WTC11 (cell line): ENCODE results near the gene GRID2. TPM values are rescaled to one million over a fixed set of nuclear protein-coding genes. Genes with fewer than 3 reads are reported as not detected.

Experiments used
- ATAC-seq: fragments of 200-7000 bp; cut with Tn5 transposase; 2 replicates; pipeline ENCODE4 v1.10.0; 2021; ENCODE audit warnings: mild to moderate bottlenecking, moderate library complexity
- CTCF ChIA-PET: fragments of 300-600 bp; sonication (Branson Sonifier 250); formaldehyde crosslinking; loops from one replicate; lab custom pipeline; 2021; ENCODE audit warnings: antibody characterized with exemption; lab: Charles Lee
- POLR2A ChIA-PET: fragments of 350-600 bp; sonication (Branson Sonifier 250); formaldehyde crosslinking; loops from one replicate; lab custom pipeline; 2021; ENCODE audit warnings: antibody characterized with exemption; lab: Charles Lee
- DNase-seq: peaks from one replicate; pipeline ENCODE4 v3.0.0; 2021; ENCODE audit warnings: low spot score
- H3K27ac Mint-ChIP-seq: 2 replicates; pipeline ENCODE4 v1.8.0; 2021; ENCODE audit warnings: mixed read lengths
- H3K27me3 Mint-ChIP-seq: 2 replicates; pipeline ENCODE4 v1.8.0; 2021; ENCODE audit warnings: low read depth, mild to moderate bottlenecking, moderate library complexity, mixed read lengths
- H3K36me3 Mint-ChIP-seq: 2 replicates; pipeline ENCODE4 v1.8.0; 2021; ENCODE audit warnings: mixed read lengths
- H3K4me1 Mint-ChIP-seq: 2 replicates; pipeline ENCODE4 v1.8.0; 2022; ENCODE audit warnings: mixed read lengths
- H3K4me3 Mint-ChIP-seq: 2 replicates; pipeline ENCODE4 v1.8.0; 2021; ENCODE audit warnings: mild to moderate bottlenecking, moderate library complexity, mixed read lengths
- H3K9me3 Mint-ChIP-seq: 2 replicates; pipeline ENCODE4 v1.8.0; 2021; ENCODE audit warnings: mixed read lengths
- ESRRA ChIP-seq: sonication (generic); formaldehyde crosslinking; IDR thresholded peaks from 2 replicates; pipeline ENCODE4 v1.8.1; 2022; ENCODE audit warnings: mild to moderate bottlenecking, missing genetic modification reagents, borderline replicate concordance
- HMGA2 ChIP-seq: fragments of 250-450 bp; sonication (Bioruptor Pico); IDR thresholded peaks from 2 replicates; pipeline ENCODE4 v1.4.0; 2021; ENCODE audit warnings: mild to moderate bottlenecking, moderate library complexity
- JUN ChIP-seq: sonication (generic); formaldehyde crosslinking; IDR thresholded peaks from 2 replicates; pipeline ENCODE4 v1.8.0; 2023; ENCODE audit warnings: mild to moderate bottlenecking, missing genetic modification reagents
- NFATC4 ChIP-seq: fragments of 250-450 bp; sonication (Bioruptor Pico); IDR thresholded peaks from 2 replicates; pipeline ENCODE4 v1.9.0; 2021; ENCODE audit warnings: mild to moderate bottlenecking
- OVOL2 ChIP-seq: fragments of 250-450 bp; sonication (Bioruptor Pico); IDR thresholded peaks from 2 replicates; pipeline ENCODE4 v1.9.0; 2021; ENCODE audit warnings: mild to moderate bottlenecking, borderline replicate concordance
- TEAD1 ChIP-seq: sonication (generic); formaldehyde crosslinking; IDR thresholded peaks from 2 replicates; pipeline ENCODE4 v1.8.0; 2022; ENCODE audit warnings: mild to moderate bottlenecking, missing genetic modification reagents
- ZBTB21 ChIP-seq: sonication (generic); formaldehyde crosslinking; IDR thresholded peaks from 2 replicates; pipeline ENCODE4 v1.8.1; 2023; ENCODE audit warnings: mild to moderate bottlenecking, missing genetic modification reagents, borderline replicate concordance
- ZNF138 ChIP-seq: sonication (generic); formaldehyde crosslinking; conservative IDR thresholded peaks from 2 replicates; pipeline ENCODE4 v1.8.1; 2022; ENCODE audit warnings: mild to moderate bottlenecking, moderate library complexity, missing genetic modification reagents
- ZNF219 ChIP-seq: sonication (generic); formaldehyde crosslinking; IDR thresholded peaks from 2 replicates; pipeline ENCODE4 v1.8.0; 2023; ENCODE audit warnings: missing genetic modification reagents, mild to moderate bottlenecking, borderline replicate concordance
- ZNF396 ChIP-seq: fragments of 250-450 bp; sonication (Bioruptor Pico); IDR thresholded peaks from 2 replicates; pipeline ENCODE4 v1.8.0; 2021; ENCODE audit warnings: mild to moderate bottlenecking, moderate library complexity, borderline replicate concordance
- ZNF423 ChIP-seq: fragments of 250-450 bp; sonication (Bioruptor Pico); IDR thresholded peaks from 2 replicates; pipeline ENCODE4 v2.1.2; 2022; ENCODE audit warnings: mild to moderate bottlenecking, moderate library complexity
- total RNA-seq: library from RNA; stranded (reverse); gene quantifications from 3 replicates; pipeline ENCODE4 v1.2.3, GENCODE V29; 2021
- TF ChIP-seq, protein P1 (sequence below): sonication (generic); formaldehyde crosslinking; IDR thresholded peaks from 2 replicates; pipeline ENCODE4 v1.8.0; 2022; ENCODE audit warnings: mild to moderate bottlenecking, missing genetic modification reagents
- TF ChIP-seq, protein P2 (sequence below): fragments of 250-450 bp; sonication (Bioruptor Pico); IDR thresholded peaks from 2 replicates; pipeline ENCODE4 v1.9.0; 2021; ENCODE audit warnings: mild to moderate bottlenecking
- TF ChIP-seq, protein P3 (sequence below): sonication (generic); formaldehyde crosslinking; IDR thresholded peaks from 2 replicates; pipeline ENCODE4 v1.8.1; 2023; ENCODE audit warnings: mild to moderate bottlenecking, missing genetic modification reagents, moderate library complexity
- TF ChIP-seq, protein P4 (sequence below): sonication (generic); formaldehyde crosslinking; IDR thresholded peaks from 2 replicates; pipeline ENCODE4 v1.8.0; 2023; ENCODE audit warnings: mild to moderate bottlenecking, missing genetic modification reagents
- TF ChIP-seq, protein P5 (sequence below): sonication (generic); formaldehyde crosslinking; IDR thresholded peaks from 2 replicates; pipeline ENCODE4 v1.8.1; 2023; ENCODE audit warnings: mild to moderate bottlenecking, moderate library complexity, missing genetic modification reagents
- TF ChIP-seq, protein P6 (sequence below): sonication (generic); formaldehyde crosslinking; IDR thresholded peaks from 2 replicates; pipeline ENCODE4 v1.8.0; 2022; ENCODE audit warnings: missing genetic modification reagents
- TF ChIP-seq, protein P7 (sequence below): fragments of 250-450 bp; sonication (Bioruptor Pico); IDR thresholded peaks from 2 replicates; pipeline ENCODE4 v2.1.2; 2022; ENCODE audit warnings: mild to moderate bottlenecking, moderate library complexity
- TF ChIP-seq, protein P8 (sequence below): sonication (generic); formaldehyde crosslinking; IDR thresholded peaks from 2 replicates; pipeline ENCODE4 v1.8.0; 2022; ENCODE audit warnings: mild to moderate bottlenecking, missing genetic modification reagents

GRID2 gene
- total RNA-seq, 1 experiment from 2014 or later = 26.8 TPM

DNA sequence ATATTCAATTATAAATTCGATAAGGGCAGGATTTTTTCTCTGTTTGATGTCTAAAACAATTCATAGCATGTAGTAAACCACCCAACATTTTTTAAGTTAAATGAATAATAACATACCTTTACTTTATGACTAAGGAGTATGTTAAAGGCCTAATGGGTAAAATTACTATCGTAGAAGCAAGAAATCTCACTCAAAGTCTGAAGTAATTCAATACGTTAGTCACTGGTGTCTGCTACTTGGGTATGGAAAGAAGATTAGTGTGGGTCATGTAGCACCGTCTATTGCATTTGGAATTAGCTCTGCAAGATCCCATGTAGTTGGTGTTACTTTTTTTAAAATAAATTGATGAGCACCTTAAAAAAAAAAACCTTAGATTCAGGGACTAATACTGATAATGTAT, 374.5 kb downstream of the GRID2 start:
- Mint-ChIP-seq H3K27ac (no peak overlapping the region), H3K4me3 (no peak overlapping the region), H3K9me3 (peaks cover 7% of the 10 kb centered on the region; the same call in 1 of the 2 replicates), H3K27me3 (no peaks in the 10 kb centered on the region)
- ChIA-PET POLR2A (no interaction called here), CTCF (no interaction called here)
- no peak for TF ChIP-seq TEAD1 (CRISPR knock-in tag)
- TF ChIP-seq, all 79 proteins: peak for 0
- Mint-ChIP-seq H3K36me3 (peaks cover 4% of the 10 kb centered on the region; the same call in 1 of the 2 replicates), H3K4me1 (peaks cover 8% of the 10 kb centered on the region)
- DNase-seq (no peak), ATAC-seq (no peak)

DNA sequence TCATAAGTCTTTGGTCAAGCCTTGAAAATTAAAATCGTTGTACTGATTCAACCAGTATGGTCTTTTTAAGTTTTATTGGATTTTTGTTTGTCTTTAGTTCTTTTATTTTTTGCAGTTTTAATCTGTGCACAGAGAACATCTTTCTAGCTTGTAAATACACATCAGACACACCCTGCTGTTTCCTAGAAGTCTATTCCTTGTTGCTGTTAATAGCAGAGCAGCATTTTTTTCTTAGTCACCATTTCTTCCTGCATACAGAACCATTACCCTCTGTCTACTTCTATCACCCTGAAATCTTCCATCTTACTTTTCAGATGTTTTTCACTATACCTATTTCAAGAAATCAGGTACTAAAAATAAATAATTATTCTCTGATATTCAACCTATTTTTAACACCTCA, 375.4 kb downstream of the GRID2 start:
- ChIA-PET POLR2A (no interaction called here), CTCF (no interaction called here)
- no peak for TF ChIP-seq OVOL2 (CRISPR knock-in tag)
- TF ChIP-seq ZNF423 (CRISPR knock-in tag) = no peak
- no peak for TF ChIP-seq ESRRA (CRISPR knock-in tag)
- TF ChIP-seq NFATC4 (CRISPR knock-in tag) = no peak
- no peak for TF ChIP-seq ZNF138 (CRISPR knock-in tag)
- TF ChIP-seq, protein P1, sequence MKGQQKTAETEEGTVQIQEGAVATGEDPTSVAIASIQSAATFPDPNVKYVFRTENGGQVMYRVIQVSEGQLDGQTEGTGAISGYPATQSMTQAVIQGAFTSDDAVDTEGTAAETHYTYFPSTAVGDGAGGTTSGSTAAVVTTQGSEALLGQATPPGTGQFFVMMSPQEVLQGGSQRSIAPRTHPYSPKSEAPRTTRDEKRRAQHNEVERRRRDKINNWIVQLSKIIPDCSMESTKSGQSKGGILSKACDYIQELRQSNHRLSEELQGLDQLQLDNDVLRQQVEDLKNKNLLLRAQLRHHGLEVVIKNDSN (CRISPR knock-in tag) = no peak
- TF ChIP-seq, protein P2, sequence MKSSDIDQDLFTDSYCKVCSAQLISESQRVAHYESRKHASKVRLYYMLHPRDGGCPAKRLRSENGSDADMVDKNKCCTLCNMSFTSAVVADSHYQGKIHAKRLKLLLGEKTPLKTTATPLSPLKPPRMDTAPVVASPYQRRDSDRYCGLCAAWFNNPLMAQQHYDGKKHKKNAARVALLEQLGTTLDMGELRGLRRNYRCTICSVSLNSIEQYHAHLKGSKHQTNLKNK (CRISPR knock-in tag) = no peak
- TF ChIP-seq, protein P3, sequence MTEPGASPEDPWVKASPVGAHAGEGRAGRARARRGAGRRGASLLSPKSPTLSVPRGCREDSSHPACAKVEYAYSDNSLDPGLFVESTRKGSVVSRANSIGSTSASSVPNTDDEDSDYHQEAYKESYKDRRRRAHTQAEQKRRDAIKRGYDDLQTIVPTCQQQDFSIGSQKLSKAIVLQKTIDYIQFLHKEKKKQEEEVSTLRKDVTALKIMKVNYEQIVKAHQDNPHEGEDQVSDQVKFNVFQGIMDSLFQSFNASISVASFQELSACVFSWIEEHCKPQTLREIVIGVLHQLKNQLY = no peak
- TF ChIP-seq, protein P4, sequence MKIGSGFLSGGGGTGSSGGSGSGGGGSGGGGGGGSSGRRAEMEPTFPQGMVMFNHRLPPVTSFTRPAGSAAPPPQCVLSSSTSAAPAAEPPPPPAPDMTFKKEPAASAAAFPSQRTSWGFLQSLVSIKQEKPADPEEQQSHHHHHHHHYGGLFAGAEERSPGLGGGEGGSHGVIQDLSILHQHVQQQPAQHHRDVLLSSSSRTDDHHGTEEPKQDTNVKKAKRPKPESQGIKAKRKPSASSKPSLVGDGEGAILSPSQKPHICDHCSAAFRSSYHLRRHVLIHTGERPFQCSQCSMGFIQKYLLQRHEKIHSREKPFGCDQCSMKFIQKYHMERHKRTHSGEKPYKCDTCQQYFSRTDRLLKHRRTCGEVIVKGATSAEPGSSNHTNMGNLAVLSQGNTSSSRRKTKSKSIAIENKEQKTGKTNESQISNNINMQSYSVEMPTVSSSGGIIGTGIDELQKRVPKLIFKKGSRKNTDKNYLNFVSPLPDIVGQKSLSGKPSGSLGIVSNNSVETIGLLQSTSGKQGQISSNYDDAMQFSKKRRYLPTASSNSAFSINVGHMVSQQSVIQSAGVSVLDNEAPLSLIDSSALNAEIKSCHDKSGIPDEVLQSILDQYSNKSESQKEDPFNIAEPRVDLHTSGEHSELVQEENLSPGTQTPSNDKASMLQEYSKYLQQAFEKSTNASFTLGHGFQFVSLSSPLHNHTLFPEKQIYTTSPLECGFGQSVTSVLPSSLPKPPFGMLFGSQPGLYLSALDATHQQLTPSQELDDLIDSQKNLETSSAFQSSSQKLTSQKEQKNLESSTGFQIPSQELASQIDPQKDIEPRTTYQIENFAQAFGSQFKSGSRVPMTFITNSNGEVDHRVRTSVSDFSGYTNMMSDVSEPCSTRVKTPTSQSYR = no peak
- no peak for TF ChIP-seq ZBTB21 (CRISPR knock-in tag)
- Mint-ChIP-seq H3K36me3 (peaks cover 4% of the 10 kb centered on the region; the same call in 1 of the 2 replicates), H3K27me3 (no peaks in the 10 kb centered on the region), H3K4me1 (peaks cover 8% of the 10 kb centered on the region), H3K9me3 (peaks cover 7% of the 10 kb centered on the region; the same call in 1 of the 2 replicates), H3K4me3 (no peak overlapping the region), H3K27ac (no peak overlapping the region)
- no peak for ATAC-seq
- DNase-seq = no peak

DNA sequence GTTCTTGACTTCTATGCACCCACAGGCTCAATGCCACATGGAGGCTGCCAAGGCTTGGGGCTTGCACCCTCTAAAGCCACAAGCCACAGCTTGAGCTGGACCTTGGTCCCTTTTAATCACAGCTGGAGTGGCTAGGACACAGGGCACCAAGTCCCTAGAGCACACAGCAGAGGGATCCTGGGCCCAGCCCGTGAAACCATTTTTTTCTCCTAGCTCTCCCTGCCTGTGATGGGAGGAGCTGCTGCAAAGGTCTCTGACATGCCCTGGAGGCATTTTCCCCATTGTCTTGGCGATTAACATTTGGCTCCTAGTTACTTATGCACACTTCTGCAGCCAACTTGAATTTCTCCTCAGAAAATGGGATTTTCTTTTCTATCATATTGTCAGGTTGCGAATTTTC, 410.9 kb downstream of the GRID2 start:
- ChIA-PET CTCF (no interaction called here), POLR2A (no interaction called here)
- Mint-ChIP-seq H3K36me3 (peaks cover 22% of the 10 kb centered on the region), H3K9me3 (peaks cover 17% of the 10 kb centered on the region), H3K4me3 (no peak overlapping the region), H3K4me1 (peaks cover 22% of the 10 kb centered on the region), H3K27me3 (no peaks in the 10 kb centered on the region; the same call in 1 of the 2 replicates), H3K27ac (no peak overlapping the region)
- ATAC-seq (peak; percentile 62), DNase-seq (no peak)
- TF ChIP-seq, protein P5, sequence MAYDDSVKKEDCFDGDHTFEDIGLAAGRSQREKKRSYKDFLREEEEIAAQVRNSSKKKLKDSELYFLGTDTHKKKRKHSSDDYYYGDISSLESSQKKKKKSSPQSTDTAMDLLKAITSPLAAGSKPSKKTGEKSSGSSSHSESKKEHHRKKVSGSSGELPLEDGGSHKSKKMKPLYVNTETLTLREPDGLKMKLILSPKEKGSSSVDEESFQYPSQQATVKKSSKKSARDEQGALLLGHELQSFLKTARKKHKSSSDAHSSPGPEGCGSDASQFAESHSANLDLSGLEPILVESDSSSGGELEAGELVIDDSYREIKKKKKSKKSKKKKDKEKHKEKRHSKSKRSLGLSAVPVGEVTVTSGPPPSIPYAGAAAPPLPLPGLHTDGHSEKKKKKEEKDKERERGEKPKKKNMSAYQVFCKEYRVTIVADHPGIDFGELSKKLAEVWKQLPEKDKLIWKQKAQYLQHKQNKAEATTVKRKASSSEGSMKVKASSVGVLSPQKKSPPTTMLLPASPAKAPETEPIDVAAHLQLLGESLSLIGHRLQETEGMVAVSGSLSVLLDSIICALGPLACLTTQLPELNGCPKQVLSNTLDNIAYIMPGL (CRISPR knock-in tag) = no peak
- TF ChIP-seq ZNF219 (CRISPR knock-in tag) (no peak), HMGA2 (no peak), JUN (CRISPR knock-in tag) (no peak), ZNF396 (CRISPR knock-in tag) (no peak)
- TF ChIP-seq, protein P6, sequence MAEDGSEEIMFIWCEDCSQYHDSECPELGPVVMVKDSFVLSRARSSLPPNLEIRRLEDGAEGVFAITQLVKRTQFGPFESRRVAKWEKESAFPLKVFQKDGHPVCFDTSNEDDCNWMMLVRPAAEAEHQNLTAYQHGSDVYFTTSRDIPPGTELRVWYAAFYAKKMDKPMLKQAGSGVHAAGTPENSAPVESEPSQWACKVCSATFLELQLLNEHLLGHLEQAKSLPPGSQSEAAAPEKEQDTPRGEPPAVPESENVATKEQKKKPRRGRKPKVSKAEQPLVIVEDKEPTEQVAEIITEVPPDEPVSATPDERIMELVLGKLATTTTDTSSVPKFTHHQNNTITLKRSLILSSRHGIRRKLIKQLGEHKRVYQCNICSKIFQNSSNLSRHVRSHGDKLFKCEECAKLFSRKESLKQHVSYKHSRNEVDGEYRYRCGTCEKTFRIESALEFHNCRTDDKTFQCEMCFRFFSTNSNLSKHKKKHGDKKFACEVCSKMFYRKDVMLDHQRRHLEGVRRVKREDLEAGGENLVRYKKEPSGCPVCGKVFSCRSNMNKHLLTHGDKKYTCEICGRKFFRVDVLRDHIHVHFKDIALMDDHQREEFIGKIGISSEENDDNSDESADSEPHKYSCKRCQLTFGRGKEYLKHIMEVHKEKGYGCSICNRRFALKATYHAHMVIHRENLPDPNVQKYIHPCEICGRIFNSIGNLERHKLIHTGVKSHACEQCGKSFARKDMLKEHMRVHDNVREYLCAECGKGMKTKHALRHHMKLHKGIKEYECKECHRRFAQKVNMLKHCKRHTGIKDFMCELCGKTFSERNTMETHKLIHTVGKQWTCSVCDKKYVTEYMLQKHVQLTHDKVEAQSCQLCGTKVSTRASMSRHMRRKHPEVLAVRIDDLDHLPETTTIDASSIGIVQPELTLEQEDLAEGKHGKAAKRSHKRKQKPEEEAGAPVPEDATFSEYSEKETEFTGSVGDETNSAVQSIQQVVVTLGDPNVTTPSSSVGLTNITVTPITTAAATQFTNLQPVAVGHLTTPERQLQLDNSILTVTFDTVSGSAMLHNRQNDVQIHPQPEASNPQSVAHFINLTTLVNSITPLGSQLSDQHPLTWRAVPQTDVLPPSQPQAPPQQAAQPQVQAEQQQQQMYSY (CRISPR knock-in tag) = no peak
- TF ChIP-seq, protein P7, sequence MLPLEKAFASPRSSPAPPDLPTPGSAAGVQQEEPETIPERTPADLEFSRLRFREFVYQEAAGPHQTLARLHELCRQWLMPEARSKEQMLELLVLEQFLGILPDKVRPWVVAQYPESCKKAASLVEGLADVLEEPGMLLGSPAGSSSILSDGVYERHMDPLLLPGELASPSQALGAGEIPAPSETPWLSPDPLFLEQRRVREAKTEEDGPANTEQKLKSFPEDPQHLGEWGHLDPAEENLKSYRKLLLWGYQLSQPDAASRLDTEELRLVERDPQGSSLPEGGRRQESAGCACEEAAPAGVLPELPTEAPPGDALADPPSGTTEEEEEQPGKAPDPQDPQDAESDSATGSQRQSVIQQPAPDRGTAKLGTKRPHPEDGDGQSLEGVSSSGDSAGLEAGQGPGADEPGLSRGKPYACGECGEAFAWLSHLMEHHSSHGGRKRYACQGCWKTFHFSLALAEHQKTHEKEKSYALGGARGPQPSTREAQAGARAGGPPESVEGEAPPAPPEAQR (CRISPR knock-in tag) = no peak
- TF ChIP-seq, protein P8, sequence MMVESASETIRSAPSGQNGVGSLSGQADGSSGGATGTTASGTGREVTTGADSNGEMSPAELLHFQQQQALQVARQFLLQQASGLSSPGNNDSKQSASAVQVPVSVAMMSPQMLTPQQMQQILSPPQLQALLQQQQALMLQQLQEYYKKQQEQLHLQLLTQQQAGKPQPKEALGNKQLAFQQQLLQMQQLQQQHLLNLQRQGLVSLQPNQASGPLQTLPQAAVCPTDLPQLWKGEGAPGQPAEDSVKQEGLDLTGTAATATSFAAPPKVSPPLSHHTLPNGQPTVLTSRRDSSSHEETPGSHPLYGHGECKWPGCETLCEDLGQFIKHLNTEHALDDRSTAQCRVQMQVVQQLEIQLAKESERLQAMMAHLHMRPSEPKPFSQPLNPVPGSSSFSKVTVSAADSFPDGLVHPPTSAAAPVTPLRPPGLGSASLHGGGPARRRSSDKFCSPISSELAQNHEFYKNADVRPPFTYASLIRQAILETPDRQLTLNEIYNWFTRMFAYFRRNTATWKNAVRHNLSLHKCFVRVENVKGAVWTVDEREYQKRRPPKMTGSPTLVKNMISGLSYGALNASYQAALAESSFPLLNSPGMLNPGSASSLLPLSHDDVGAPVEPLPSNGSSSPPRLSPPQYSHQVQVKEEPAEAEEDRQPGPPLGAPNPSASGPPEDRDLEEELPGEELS = no peak
